GM23338 (cell line): ENCODE measurements around the gene SYT7. TPM values are rescaled to one million over a fixed set of nuclear protein-coding genes. Genes with fewer than 3 reads are reported as not detected.

Experiments used
- ATAC-seq: fragments of 200-7000 bp; cut with Tn5 transposase; 3 replicates; pipeline ENCODE4 v1.9.1; 2020
- DNase-seq: peaks from one replicate; pipeline ENCODE4 v3.0.0-alpha.2; 2015; ENCODE audit warnings: low spot score
- H2AFZ ChIP-seq: fragments of 200-600 bp; sonication (generic); 2 replicates; pipeline ENCODE4 v1.8.0; 2016; ENCODE audit warnings: antibody characterized with exemption, mild to moderate bottlenecking, moderate library complexity
- H3F3A ChIP-seq: fragments of 200-600 bp; sonication (generic); replicated peaks from 2 replicates; pipeline ENCODE4 v1.8.0; 2017; ENCODE audit warnings: antibody characterized with exemption, mixed run types, low read depth
- H3K27ac ChIP-seq: fragments of 200-600 bp; sonication (generic); 2 replicates; pipeline ENCODE4 v1.6.1; 2016; ENCODE audit warnings: low read depth
- H3K27me3 ChIP-seq: fragments of 200-600 bp; sonication (generic); 2 replicates; pipeline ENCODE4 v1.8.0; 2016; ENCODE audit warnings: mild to moderate bottlenecking, mixed run types, moderate library complexity; ENCODE audit not compliant: insufficient read depth
- H3K36me3 ChIP-seq: fragments of 200-600 bp; sonication (generic); 2 replicates; pipeline ENCODE4 v1.8.0; 2016; ENCODE audit warnings: mild to moderate bottlenecking; ENCODE audit not compliant: insufficient read depth
- H3K4me1 ChIP-seq: fragments of 200-600 bp; sonication (generic); 2 replicates; pipeline ENCODE4 v1.8.0; 2016; ENCODE audit warnings: mild to moderate bottlenecking, moderate library complexity; ENCODE audit not compliant: insufficient read depth
- H3K4me2 ChIP-seq: fragments of 200-600 bp; sonication (generic); 2 replicates; pipeline ENCODE4 v1.7.1; 2017; ENCODE audit warnings: mixed run types
- H3K4me3 ChIP-seq: fragments of 200-600 bp; sonication (generic); 2 replicates; pipeline ENCODE4 v1.6.1; 2016; ENCODE audit warnings: mixed run types
- H3K79me2 ChIP-seq: fragments of 200-600 bp; sonication (generic); replicated peaks from 2 replicates; pipeline ENCODE4 v1.8.0; 2017; ENCODE audit warnings: mild to moderate bottlenecking; ENCODE audit not compliant: insufficient read depth
- H3K9me2 ChIP-seq: fragments of 200-600 bp; sonication (generic); 2 replicates; pipeline ENCODE4 v1.8.0; 2017; ENCODE audit not compliant: insufficient read depth
- H4K20me1 ChIP-seq: fragments of 200-600 bp; sonication (generic); replicated peaks from 2 replicates; pipeline ENCODE4 v1.8.0; 2017; ENCODE audit warnings: mild to moderate bottlenecking; ENCODE audit not compliant: insufficient read depth
- H3K27ac Mint-ChIP-seq: 2 replicates; pipeline ENCODE4 v1.8.0; 2020; ENCODE audit warnings: inconsistent platforms, mild to moderate bottlenecking, moderate library complexity, mixed read lengths
- H3K27me3 Mint-ChIP-seq: 3 replicates; pipeline ENCODE4 v1.8.0; 2022; ENCODE audit warnings: low read depth, mild to moderate bottlenecking, moderate library complexity, mixed read lengths, inconsistent platforms; ENCODE audit not compliant: insufficient read depth, poor library complexity
- H3K36me3 Mint-ChIP-seq: 3 replicates; pipeline ENCODE4 v1.8.0; 2021; ENCODE audit warnings: low read depth, mild to moderate bottlenecking, inconsistent platforms, moderate library complexity, mixed read lengths
- H3K4me1 Mint-ChIP-seq: 3 replicates; pipeline ENCODE4 v1.8.0; 2020; ENCODE audit warnings: mild to moderate bottlenecking, inconsistent platforms, mixed read lengths
- H3K4me3 Mint-ChIP-seq: 3 replicates; pipeline ENCODE4 v1.8.0; 2021; ENCODE audit warnings: moderate library complexity, mild to moderate bottlenecking, inconsistent platforms, mixed read lengths
- H3K9me3 Mint-ChIP-seq: 3 replicates; pipeline ENCODE4 v1.8.0; 2020; ENCODE audit warnings: moderate library complexity, mild to moderate bottlenecking, inconsistent platforms, mixed read lengths
- CREB1 ChIP-seq: fragments of 250-450 bp; sonication (Bioruptor Pico); IDR thresholded peaks from 2 replicates; pipeline ENCODE4 v1.5.0; 2020; ENCODE audit warnings: low read depth, mild to moderate bottlenecking, moderate library complexity
- CTCF ChIP-seq, 2 experiments: fragments of 200-600 bp in 1 of 2; sonication (generic) in 1 of 2; conservative IDR thresholded peaks; 2 replicates each; pipeline versions ENCODE4 v1.5.1 to v1.6.1; 2016 to 2017; ENCODE audit warnings: antibody characterized with exemption in 2 of 2, low read depth in 2 of 2, mild to moderate bottlenecking in 2 of 2, moderate library complexity in 1 of 2
- EZH2 ChIP-seq: fragments of 200-600 bp; sonication (generic); IDR thresholded peaks from one replicate; pipeline ENCODE4 v1.8.0; 2017; ENCODE audit warnings: antibody characterized with exemption, mild to moderate bottlenecking, low read depth; ENCODE audit not compliant: unreplicated experiment
- EZH2phosphoT487 ChIP-seq: fragments of 200-600 bp; sonication (generic); IDR thresholded peaks from one replicate; pipeline ENCODE4 v1.8.1; 2018; ENCODE audit warnings: antibody characterized with exemption; ENCODE audit not compliant: unreplicated experiment
- JUNB ChIP-seq: IDR thresholded peaks from one replicate; pipeline ENCODE4 v1.6.1; 2016; ENCODE audit warnings: antibody characterized with exemption; ENCODE audit not compliant: unreplicated experiment
- NANOG ChIP-seq: IDR thresholded peaks from 2 replicates; pipeline ENCODE4 v1.6.1; 2016; ENCODE audit warnings: antibody characterized with exemption, borderline replicate concordance
- POLR2AphosphoS5 ChIP-seq: IDR thresholded peaks from 2 replicates; pipeline ENCODE4 v1.6.1; 2016; ENCODE audit warnings: antibody characterized with exemption, low read depth
- REST ChIP-seq: IDR thresholded peaks from one replicate; pipeline ENCODE4 v1.6.1; 2018; ENCODE audit warnings: antibody characterized with exemption; ENCODE audit not compliant: unreplicated experiment
- STAT1 ChIP-seq: IDR thresholded peaks from one replicate; pipeline ENCODE4 v1.6.1; 2016; ENCODE audit warnings: antibody characterized with exemption; ENCODE audit not compliant: unreplicated experiment
- ZNF114 ChIP-seq: fragments of 250-450 bp; sonication (Bioruptor Pico); IDR thresholded peaks from 2 replicates; pipeline ENCODE4 v1.5.0; 2020; ENCODE audit warnings: mild to moderate bottlenecking, moderate library complexity
- ZNF331 ChIP-seq: fragments of 250-450 bp; sonication (Bioruptor Pico); IDR thresholded peaks from 2 replicates; pipeline ENCODE4 v1.5.0; 2020; ENCODE audit warnings: low read depth, mild to moderate bottlenecking, moderate library complexity
- polyA plus RNA-seq: library from polyadenylated mRNA; unstranded; fragments of >200 nt; fragmentation: Nextera tagmentation; extraction: Ambion mirVana; gene quantifications from 2 replicates; pipeline ENCODE4 v1.2.1, GENCODE V29; 2016
- total RNA-seq: library from RNA; depleted of rRNA; stranded (reverse); fragments of >200 nt; shearing (Covaris generic); gene quantifications from 2 replicates; pipeline ENCODE4 v1.2.3, GENCODE V29; 2014
- TF ChIP-seq, protein P1 (sequence below): fragments of 250-450 bp; sonication (Bioruptor Pico); IDR thresholded peaks from 2 replicates; pipeline ENCODE4 v1.5.0; 2020; ENCODE audit warnings: mild to moderate bottlenecking, moderate library complexity
- TF ChIP-seq, protein P2 (sequence below): IDR thresholded peaks from 2 replicates; pipeline ENCODE4 v1.6.1; 2016; ENCODE audit warnings: antibody characterized with exemption

SYT7 gene
- total and polyA plus RNA-seq, 2 experiments from 2014 or later: 1.6 to 10.3 TPM

DNA sequence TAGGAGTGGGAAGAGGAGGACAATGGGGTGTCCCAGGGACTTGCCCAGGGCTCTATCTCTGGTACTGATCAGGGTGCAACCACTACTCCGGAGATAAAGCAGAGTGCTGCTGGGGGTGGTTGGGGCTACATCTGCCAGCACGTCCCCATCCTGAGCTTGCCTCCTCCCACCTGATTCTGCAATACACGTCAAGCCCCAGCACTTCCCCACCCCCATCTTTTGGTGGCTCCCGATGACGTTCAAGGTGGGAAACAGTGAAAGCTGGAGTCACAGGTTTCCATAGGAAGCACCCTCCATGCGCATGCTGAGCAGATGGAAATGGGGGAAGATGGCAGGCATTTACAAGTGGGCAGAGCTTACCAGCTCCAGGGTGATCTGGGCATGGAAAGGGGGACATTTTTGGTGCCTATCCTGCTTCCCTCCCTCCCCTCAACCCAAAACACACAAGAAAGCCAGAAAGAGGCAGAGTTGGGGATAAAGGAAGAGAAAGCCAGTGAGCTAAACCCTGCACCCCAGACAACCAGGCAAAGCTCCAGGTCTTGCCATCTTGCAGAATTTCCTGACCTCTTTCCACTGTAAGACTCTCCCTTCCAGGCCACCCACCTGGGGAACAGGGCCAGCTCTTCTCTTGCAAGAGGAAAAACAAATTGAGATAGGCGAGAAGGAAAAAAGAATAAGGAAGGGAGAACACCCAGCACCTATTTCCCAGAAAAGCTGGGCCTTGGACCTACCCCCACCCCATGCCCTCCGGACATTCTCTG, 15.8 kb downstream of the SYT7 start:
- Histone ChIP-seq H3K9me2 (no peaks in the 10 kb centered on the region), H4K20me1 (peaks cover 8% of the 10 kb centered on the region; the same call in 1 of the 2 replicates), H3K27ac (no peak overlapping the region), H2AFZ (no peak overlapping the region), H3K4me3 (no peak overlapping the region), H3K4me1 (peaks cover 9% of the 10 kb centered on the region; the same call in 1 of the 2 replicates), H3K4me2 (no peak overlapping the region), H3K27me3 (peaks cover 10% of the 10 kb centered on the region), H3F3A (no peaks in the 10 kb centered on the region), H3K79me2 (no peaks in the 10 kb centered on the region), H3K36me3 (no peaks in the 10 kb centered on the region)
- Mint-ChIP-seq H3K36me3 (no peaks in the 10 kb centered on the region), H3K4me1 (peaks cover 28% of the 10 kb centered on the region), H3K27ac (no peak overlapping the region), H3K4me3 (no peak overlapping the region; the same call in 2 of the 3 replicates), H3K9me3 (no peaks in the 10 kb centered on the region), H3K27me3 (peaks cover 17% of the 10 kb centered on the region)
- DNase-seq (no peak), ATAC-seq (no peak)
- TF ChIP-seq JUNB (no peak), ZNF114 (no peak), STAT1 (no peak), REST (no peak), POLR2AphosphoS5 (no peak), CTCF (conservative IDR thresholded peaks at IDR 0.05; ENCODE audit: low read depth in 2 of 2) (no peak), CREB1 (no peak), EZH2phosphoT487 (no peak), EZH2 (no peak), ZNF331 (CRISPR knock-in tag) (no peak), NANOG (no peak)
- TF ChIP-seq, protein P1, sequence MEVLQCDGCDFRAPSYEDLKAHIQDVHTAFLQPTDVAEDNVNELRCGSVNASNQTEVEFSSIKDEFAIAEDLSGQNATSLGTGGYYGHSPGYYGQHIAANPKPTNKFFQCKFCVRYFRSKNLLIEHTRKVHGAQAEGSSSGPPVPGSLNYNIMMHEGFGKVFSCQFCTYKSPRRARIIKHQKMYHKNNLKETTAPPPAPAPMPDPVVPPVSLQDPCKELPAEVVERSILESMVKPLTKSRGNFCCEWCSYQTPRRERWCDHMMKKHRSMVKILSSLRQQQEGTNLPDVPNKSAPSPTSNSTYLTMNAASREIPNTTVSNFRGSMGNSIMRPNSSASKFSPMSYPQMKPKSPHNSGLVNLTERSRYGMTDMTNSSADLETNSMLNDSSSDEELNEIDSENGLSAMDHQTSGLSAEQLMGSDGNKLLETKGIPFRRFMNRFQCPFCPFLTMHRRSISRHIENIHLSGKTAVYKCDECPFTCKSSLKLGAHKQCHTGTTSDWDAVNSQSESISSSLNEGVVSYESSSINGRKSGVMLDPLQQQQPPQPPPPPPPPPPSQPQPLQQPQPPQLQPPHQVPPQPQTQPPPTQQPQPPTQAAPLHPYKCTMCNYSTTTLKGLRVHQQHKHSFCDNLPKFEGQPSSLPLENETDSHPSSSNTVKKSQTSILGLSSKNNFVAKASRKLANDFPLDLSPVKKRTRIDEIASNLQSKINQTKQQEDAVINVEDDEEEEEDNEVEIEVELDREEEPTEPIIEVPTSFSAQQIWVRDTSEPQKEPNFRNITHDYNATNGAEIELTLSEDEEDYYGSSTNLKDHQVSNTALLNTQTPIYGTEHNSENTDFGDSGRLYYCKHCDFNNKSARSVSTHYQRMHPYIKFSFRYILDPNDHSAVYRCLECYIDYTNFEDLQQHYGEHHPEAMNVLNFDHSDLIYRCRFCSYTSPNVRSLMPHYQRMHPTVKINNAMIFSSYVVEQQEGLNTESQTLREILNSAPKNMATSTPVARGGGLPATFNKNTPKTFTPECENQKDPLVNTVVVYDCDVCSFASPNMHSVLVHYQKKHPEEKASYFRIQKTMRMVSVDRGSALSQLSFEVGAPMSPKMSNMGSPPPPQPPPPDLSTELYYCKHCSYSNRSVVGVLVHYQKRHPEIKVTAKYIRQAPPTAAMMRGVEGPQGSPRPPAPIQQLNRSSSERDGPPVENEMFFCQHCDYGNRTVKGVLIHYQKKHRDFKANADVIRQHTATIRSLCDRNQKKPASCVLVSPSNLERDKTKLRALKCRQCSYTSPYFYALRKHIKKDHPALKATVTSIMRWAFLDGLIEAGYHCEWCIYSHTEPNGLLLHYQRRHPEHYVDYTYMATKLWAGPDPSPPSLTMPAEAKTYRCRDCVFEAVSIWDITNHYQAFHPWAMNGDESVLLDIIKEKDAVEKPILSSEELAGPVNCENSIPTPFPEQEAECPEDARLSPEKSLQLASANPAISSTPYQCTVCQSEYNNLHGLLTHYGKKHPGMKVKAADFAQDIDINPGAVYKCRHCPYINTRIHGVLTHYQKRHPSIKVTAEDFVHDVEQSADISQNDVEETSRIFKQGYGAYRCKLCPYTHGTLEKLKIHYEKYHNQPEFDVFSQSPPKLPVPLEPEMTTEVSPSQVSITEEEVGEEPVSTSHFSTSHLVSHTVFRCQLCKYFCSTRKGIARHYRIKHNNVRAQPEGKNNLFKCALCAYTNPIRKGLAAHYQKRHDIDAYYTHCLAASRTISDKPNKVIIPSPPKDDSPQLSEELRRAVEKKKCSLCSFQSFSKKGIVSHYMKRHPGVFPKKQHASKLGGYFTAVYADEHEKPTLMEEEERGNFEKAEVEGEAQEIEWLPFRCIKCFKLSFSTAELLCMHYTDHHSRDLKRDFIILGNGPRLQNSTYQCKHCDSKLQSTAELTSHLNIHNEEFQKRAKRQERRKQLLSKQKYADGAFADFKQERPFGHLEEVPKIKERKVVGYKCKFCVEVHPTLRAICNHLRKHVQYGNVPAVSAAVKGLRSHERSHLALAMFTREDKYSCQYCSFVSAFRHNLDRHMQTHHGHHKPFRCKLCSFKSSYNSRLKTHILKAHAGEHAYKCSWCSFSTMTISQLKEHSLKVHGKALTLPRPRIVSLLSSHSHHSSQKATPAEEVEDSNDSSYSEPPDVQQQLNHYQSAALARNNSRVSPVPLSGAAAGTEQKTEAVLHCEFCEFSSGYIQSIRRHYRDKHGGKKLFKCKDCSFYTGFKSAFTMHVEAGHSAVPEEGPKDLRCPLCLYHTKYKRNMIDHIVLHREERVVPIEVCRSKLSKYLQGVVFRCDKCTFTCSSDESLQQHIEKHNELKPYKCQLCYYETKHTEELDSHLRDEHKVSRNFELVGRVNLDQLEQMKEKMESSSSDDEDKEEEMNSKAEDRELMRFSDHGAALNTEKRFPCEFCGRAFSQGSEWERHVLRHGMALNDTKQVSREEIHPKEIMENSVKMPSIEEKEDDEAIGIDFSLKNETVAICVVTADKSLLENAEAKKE (CRISPR knock-in tag): no peak
- TF ChIP-seq, protein P2, sequence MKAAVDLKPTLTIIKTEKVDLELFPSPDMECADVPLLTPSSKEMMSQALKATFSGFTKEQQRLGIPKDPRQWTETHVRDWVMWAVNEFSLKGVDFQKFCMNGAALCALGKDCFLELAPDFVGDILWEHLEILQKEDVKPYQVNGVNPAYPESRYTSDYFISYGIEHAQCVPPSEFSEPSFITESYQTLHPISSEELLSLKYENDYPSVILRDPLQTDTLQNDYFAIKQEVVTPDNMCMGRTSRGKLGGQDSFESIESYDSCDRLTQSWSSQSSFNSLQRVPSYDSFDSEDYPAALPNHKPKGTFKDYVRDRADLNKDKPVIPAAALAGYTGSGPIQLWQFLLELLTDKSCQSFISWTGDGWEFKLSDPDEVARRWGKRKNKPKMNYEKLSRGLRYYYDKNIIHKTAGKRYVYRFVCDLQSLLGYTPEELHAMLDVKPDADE: no peak
